OCI-LY7 (cell line): ENCODE data around the gene HSD17B7. TPM values are rescaled to one million over a fixed set of nuclear protein-coding genes. Genes with fewer than 3 reads are reported as not detected.
A peak's percentile ranks its signal among the peaks of the same experiment; 100 is the strongest.
"Not testable (repeated sequence)": the region's sequence is repeated elsewhere in the genome, so short reads cannot be mapped to it uniquely, and the experiment has no call there.

ENCODE experiments used
- BruUV-seq: library from RNA; stranded (reverse); fragments of 400-500 nt; replicated peaks from 2 replicates; lab custom pipeline; 2021; lab: Mats Ljungman, UMichigan
- CTCF ChIA-PET: fragments of 300-600 bp; sonication (Branson Sonifier 250); formaldehyde crosslinking; loops from one replicate; lab custom pipeline; 2022; ENCODE audit warnings: antibody characterized with exemption; ENCODE audit not compliant: unreplicated experiment; lab: Charles Lee
- POLR2A ChIA-PET: fragments of 300-600 bp; sonication (Branson Sonifier 250); formaldehyde crosslinking; loops from one replicate; lab custom pipeline; 2022; ENCODE audit warnings: antibody characterized with exemption; lab: Charles Lee
- DNase-seq: peaks from one replicate; pipeline ENCODE4 v3.0.0-alpha.2; 2015; ENCODE audit warnings: low spot score
- H2AFZ ChIP-seq: fragments of 200-600 bp; sonication (generic), shearing (Covaris generic); 2 replicates; pipeline ENCODE4 v1.6.1; 2014; ENCODE audit warnings: mild to moderate bottlenecking, antibody characterized with exemption, low read length, moderate library complexity
- H3K27ac ChIP-seq: fragments of 200-600 bp; sonication (generic); 2 replicates; pipeline ENCODE4 v1.5.1; 2014; ENCODE audit warnings: mixed run types, low read depth, mild to moderate bottlenecking, moderate library complexity, low read length, inconsistent platforms; ENCODE audit not compliant: poor library complexity, severe bottlenecking
- H3K36me3 ChIP-seq: fragments of 200-600 bp; sonication (generic); 2 replicates; pipeline ENCODE4 v1.6.1; 2014; ENCODE audit warnings: mild to moderate bottlenecking, antibody characterized with exemption, low read length, moderate library complexity, mixed read lengths; ENCODE audit not compliant: insufficient read depth
- H3K4me1 ChIP-seq: fragments of 200-600 bp; sonication (generic); 2 replicates; pipeline ENCODE4 v1.5.1; 2014; ENCODE audit warnings: mild to moderate bottlenecking, low read length; ENCODE audit not compliant: insufficient read depth, poor library complexity, severe bottlenecking
- H3K4me2 ChIP-seq: fragments of 200-600 bp; sonication (generic); 2 replicates; pipeline ENCODE4 v1.6.1; 2014; ENCODE audit warnings: mild to moderate bottlenecking, low read length
- H3K4me3 ChIP-seq: fragments of 200-600 bp; sonication (generic); 2 replicates; pipeline ENCODE4 v1.5.1; 2014; ENCODE audit warnings: mild to moderate bottlenecking, low read depth, low read length; ENCODE audit not compliant: poor library complexity, severe bottlenecking
- H3K79me2 ChIP-seq: fragments of 200-600 bp; sonication (generic); 2 replicates; pipeline ENCODE4 v1.6.1; 2016; ENCODE audit warnings: low read depth, mild to moderate bottlenecking, low read length, moderate library complexity, mixed read lengths; ENCODE audit not compliant: insufficient read depth
- H3K9me2 ChIP-seq: fragments of 200-600 bp; sonication (generic); 2 replicates; pipeline ENCODE4 v1.6.1; 2016; ENCODE audit warnings: mild to moderate bottlenecking, low read length, mixed read lengths; ENCODE audit not compliant: insufficient read depth
- H3K9me3 ChIP-seq: fragments of 200-600 bp; sonication (generic); 2 replicates; pipeline ENCODE4 v1.6.1; 2014; ENCODE audit warnings: mild to moderate bottlenecking, mixed run types, low read length, mixed read lengths
- H4K20me1 ChIP-seq: fragments of 200-600 bp; sonication (generic); 2 replicates; pipeline ENCODE4 v1.6.1; 2014; ENCODE audit warnings: mild to moderate bottlenecking, antibody characterized with exemption, low read length, moderate library complexity, mixed read lengths; ENCODE audit not compliant: insufficient read depth
- intact Hi-C: fragments of 100-400 bp; cut with micrococcal nuclease; formaldehyde crosslinking; loops from one replicate; pipeline ENCODE4 v1.10.0; 2022; ENCODE audit not compliant: unreplicated experiment
- total RNA-seq, 2 experiments: library from RNA; depleted of rRNA in 1 of 2; stranded (reverse); fragments of >200 nt in 1 of 2; shearing (Covaris generic) in 1 of 2; gene quantifications; 2 replicates each; pipeline ENCODE4 v1.2.3, GENCODE V29; 2014 to 2022
- TF ChIP-seq, protein P1 (sequence below): fragments of 200-600 bp; sonication (generic); conservative IDR thresholded peaks from 2 replicates; pipeline ENCODE4 v1.5.1; 2014; ENCODE audit warnings: mild to moderate bottlenecking, antibody characterized with exemption, low read length, moderate library complexity, mixed read lengths

The HSD17B7 gene
- total RNA-seq, 2 experiments from 2014 or later: 41.2 to 51.1 TPM

GRCh38 chr1:162796617-162797279 lies 6.2 kb downstream of the HSD17B7 start:
- H3K9me2 ChIP-seq, H3K79me2 ChIP-seq, H4K20me1 ChIP-seq, H3K4me2 ChIP-seq, H2AFZ ChIP-seq, CTCF ChIA-PET, H3K4me1 ChIP-seq, H3K4me3 ChIP-seq, BruUV-seq, H3K27ac ChIP-seq, DNase-seq, H3K9me3 ChIP-seq, intact Hi-C loops: not testable (repeated sequence)
- POLR2A ChIA-PET: interaction anchor here (0.6 kb wide), 1 partner anchor 960 kb away, joined by 3 read pairs; no protein-coding TSS in a partner anchor
- peaks cover 54% of the 10 kb centered on the region for H3K36me3 ChIP-seq

- H3K4me2 ChIP-seq, CTCF ChIA-PET, H3K9me2 ChIP-seq, H2AFZ ChIP-seq, intact Hi-C loops, H3K27ac ChIP-seq, H3K4me1 ChIP-seq, H3K9me3 ChIP-seq, H3K79me2 ChIP-seq, BruUV-seq, H3K4me3 ChIP-seq, H4K20me1 ChIP-seq: not testable (repeated sequence)
- H3K36me3 ChIP-seq: peaks cover 61% of the 10 kb centered on the region
- POLR2A ChIA-PET: interaction anchor here (0.7 to 1.0 kb wide), 2 partner anchors 21 to 737 kb away, joined by 3 read pairs; no protein-coding TSS in a partner anchor
- DNase-seq: peak; percentile 18
- TF ChIP-seq, protein P1, sequence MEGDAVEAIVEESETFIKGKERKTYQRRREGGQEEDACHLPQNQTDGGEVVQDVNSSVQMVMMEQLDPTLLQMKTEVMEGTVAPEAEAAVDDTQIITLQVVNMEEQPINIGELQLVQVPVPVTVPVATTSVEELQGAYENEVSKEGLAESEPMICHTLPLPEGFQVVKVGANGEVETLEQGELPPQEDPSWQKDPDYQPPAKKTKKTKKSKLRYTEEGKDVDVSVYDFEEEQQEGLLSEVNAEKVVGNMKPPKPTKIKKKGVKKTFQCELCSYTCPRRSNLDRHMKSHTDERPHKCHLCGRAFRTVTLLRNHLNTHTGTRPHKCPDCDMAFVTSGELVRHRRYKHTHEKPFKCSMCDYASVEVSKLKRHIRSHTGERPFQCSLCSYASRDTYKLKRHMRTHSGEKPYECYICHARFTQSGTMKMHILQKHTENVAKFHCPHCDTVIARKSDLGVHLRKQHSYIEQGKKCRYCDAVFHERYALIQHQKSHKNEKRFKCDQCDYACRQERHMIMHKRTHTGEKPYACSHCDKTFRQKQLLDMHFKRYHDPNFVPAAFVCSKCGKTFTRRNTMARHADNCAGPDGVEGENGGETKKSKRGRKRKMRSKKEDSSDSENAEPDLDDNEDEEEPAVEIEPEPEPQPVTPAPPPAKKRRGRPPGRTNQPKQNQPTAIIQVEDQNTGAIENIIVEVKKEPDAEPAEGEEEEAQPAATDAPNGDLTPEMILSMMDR: 0 out of 2 replicates have a peak, but pooled peaks have one; percentile 31
Observed at GRCh38 chr1:162799995-162800830, 9.7 kb downstream of the HSD17B7 start.

- H2AFZ ChIP-seq, intact Hi-C loops, CTCF ChIA-PET, H3K9me3 ChIP-seq, BruUV-seq, H3K4me3 ChIP-seq, POLR2A ChIA-PET, H3K9me2 ChIP-seq, H3K79me2 ChIP-seq, H3K27ac ChIP-seq, H3K4me2 ChIP-seq, DNase-seq, H4K20me1 ChIP-seq, H3K4me1 ChIP-seq: not testable (repeated sequence)
- peaks cover 34% of the 10 kb centered on the region for H3K36me3 ChIP-seq
Observed at GRCh38 chr1:162807503-162807902, 17.0 kb downstream of the HSD17B7 start.

- H3K9me2 ChIP-seq, H3K4me1 ChIP-seq, H3K79me2 ChIP-seq, H2AFZ ChIP-seq, DNase-seq, POLR2A ChIA-PET, intact Hi-C loops, H4K20me1 ChIP-seq, H3K36me3 ChIP-seq, H3K27ac ChIP-seq, H3K4me2 ChIP-seq, H3K9me3 ChIP-seq, CTCF ChIA-PET, H3K4me3 ChIP-seq: not testable (repeated sequence)
- BruUV-seq: TSS peak; percentile 68
Observed at GRCh38 chr1:162812357-162812756, 21.9 kb downstream of the HSD17B7 start.

- H3K27ac ChIP-seq, BruUV-seq, DNase-seq, H4K20me1 ChIP-seq, H3K79me2 ChIP-seq, H3K9me3 ChIP-seq, H3K4me1 ChIP-seq, H3K4me3 ChIP-seq, H3K9me2 ChIP-seq, POLR2A ChIA-PET, H3K36me3 ChIP-seq, intact Hi-C loops, H3K4me2 ChIP-seq, H2AFZ ChIP-seq, CTCF ChIA-PET: not testable (repeated sequence)
Observed at GRCh38 chr1:162818136-162818535, 27.6 kb downstream of the HSD17B7 start.
